UCSD-AML1 (cell line): Measurements from ENCODE around the gene PRICKLE1.

Experiments
- DNase-seq: peaks from one replicate; lab custom pipeline; 2025; ENCODE audit not compliant: unreplicated experiment; lab: John Stamatoyannopoulos, UW

Gene PRICKLE1

DNA sequence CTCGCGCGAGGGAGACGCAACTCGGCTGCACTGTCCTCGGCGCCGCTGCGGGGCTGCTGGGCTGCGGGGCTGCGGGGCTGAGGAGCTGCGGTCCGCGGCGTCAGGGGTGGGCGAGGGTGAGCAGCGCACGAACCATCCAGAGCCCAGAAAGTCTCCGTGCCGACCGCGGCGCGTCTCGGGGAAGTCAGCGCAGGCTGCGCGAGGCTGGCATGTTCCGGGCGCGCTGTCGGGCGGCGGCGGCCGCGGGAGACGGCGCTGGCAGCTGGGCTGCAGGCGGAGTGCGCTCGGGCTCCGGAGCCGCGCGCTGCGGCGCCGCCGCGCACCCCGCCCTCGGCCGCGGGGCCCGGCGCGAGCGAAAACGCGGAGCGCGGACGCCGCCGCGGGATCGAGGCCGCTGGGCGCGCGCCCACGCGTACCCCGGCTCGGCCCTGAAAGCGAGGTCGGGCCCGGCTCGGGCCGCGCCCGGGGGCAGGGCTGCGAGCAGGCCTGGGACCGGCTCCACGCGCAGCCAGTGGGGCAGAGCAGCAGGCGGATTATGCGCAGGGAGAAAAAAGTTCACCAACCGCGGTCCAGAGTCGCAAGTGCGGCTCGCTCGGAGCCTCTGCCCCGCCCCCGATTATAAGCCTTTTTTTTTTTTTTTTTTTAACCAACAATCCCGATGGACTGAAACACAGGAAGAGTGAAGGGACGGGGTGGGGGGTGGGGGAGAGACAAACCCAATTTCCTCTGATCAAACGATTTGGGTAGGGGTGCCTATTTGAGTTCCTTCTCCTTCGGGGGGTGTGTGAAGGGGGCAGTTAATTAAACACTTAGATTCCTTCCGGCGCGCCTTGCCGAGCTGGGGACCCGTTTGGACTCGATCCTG, at the start of gene PRICKLE1:
TSS of gene PRICKLE1 (minus strand) at position 282 of the 865 bp plus-strand sequence. CDS start 117,230 bp downstream, outside the sequence.
- DNase-seq, result peak; percentile 14

DNA sequence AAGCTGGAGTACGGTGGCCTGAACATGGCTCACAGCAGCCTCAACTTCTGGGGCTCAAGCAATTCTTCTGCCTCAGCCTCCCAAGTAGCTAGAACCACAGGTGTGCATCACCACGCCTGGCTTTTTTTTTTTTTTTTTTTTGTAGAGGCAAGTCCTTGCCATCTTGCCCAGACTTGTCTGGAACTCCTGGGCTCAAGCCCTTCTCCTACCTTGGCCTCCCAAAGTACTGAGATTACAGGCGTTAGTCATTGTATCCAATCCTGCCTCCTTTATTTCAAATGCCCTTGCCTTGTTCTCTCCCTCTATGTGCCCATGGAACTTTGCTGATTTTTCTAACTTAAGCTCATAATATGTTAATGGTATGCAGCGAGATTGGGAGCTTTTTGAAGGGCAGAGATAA, 49.2 kb upstream of the PRICKLE1 start:
- no peak for DNase-seq

DNA sequence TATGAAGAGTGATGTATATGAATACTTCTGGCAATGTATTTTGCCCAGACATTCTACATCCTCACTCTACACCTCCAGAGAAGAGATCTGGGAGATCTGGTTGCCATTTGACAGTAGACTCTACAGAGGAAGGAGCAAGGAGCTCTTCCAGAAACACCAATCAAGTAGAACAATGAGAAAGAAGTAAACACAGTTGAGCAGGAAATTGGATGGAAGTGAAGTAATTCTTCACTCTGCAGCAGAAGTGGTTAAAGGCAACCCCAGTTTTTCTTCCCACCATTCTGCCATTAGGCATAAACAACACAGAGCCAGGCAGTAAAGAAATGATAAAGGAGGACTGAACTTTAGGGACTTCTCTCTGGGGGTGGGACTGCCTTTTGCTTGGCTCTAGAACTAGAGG, 48.5 kb upstream of the PRICKLE1 start:
- DNase-seq, result no peak

DNA sequence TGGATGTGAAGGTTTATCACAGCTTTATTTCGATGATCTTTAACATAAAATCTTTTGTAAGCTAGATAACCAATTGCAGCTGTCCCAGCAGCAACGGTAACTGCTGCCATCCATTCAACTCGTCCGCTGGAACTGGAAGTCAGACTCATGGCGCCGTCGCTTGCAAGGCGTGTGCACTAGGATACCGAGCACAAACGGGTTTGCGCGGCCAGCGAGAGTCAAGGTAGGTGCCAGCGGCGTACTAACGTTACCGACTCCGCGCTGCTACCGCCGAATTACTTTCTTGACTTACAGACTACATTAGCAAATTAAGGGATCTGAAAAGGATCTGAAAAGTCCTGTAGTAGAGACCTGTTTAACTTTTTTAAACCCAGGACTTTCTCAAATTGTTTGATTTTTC, 47.4 kb upstream of the PRICKLE1 start:
- DNase-seq, result no peak

DNA sequence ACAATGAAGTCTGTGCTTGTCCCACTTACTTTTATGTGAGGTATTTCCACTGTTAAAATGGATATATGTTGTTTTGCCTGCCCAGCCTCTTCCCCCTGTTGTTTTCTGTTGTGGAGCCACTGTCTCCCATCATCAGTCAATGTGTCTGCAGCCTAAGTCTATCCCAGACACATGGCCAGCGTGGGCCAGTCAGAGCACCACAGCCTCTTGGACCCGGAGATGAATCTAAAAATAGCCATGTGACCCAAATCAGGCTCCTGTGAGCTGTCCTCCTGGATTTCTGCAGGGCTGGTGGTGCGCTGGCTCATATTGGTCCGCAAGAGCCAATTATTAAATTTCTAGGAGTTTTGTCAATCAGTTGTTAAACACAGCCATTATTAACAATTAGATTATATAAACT, 44.0 kb upstream of the PRICKLE1 start:
- DNase-seq, result no peak

DNA sequence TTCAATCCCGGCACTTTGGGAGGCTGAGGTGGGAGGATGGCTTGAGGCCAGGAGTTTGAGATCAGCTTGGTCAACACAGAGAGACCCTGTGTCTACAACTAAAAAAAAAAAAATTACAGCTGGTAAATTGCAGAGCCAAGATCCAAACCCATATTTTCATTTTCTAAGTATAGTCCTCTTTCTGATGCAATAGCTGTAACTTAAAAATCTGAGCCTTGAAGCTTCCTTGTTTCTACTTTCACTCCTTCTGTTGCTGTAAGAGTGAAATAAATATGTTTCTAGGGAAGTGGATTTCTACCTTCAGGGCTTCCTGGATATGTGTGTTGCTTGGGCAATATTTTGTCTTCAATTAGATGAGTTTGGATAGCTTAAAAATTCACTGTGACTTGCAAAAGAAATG, 42.0 kb upstream of the PRICKLE1 start:
- no peak for DNase-seq

DNA sequence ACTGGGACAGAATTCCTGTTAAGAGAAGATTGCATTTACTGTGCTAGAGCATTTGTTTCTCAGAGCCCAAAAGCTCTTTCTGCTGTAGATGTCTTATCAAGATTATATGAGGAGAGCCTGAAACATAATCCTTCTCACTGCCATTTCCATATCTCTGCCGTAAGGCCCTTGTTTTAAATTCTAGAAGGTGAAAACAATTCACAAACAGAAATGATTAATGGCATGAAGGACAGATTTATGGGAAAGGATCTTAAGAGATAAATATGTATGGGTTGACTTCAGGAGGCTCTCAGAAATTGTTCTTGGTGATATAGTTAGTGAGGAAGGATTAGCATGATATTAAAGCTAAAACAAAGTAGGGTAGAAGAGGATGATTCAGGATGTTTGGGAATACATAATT, 40.8 kb upstream of the PRICKLE1 start:
- no peak for DNase-seq

DNA sequence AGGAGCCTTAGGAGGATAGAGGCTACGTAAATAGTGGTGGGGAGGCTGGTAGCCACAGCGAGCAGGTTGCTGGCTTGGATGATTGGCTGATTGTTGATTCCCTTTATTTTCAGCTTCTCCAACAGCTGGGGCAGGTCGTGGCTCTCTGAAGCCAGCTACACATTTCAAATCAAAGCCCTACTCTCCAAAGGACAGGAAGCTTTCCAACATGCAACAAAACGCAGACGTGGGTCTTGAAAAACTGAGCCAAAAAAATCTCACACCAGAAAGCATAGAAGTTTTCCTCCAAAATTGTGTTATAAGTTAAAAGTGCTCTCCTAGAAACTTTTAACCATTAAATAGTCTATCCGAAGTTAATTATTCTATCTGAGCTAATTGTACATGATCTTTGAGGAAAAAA, 37.6 kb upstream of the PRICKLE1 start:
- DNase-seq, result no peak

DNA sequence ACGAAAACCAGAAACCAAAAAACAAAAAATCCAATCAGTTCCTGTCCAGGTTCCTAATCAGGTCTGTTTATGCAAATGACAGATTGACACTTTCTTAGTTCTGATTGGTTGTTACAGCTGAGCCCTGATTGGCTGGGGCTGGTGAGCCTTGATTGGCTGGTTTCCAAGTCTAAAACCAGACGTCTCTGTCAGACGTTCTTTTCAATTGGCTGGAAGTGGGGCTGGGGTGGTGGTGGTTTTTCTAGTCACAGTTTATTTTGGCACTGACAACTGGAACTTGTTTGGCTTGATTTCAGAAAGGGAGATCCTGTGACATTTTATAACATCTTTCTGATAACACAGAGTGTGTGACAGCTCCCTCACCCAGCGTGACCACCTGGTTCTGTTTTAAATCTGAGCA, 36.1 kb upstream of the PRICKLE1 start:
- DNase-seq, result no peak

DNA sequence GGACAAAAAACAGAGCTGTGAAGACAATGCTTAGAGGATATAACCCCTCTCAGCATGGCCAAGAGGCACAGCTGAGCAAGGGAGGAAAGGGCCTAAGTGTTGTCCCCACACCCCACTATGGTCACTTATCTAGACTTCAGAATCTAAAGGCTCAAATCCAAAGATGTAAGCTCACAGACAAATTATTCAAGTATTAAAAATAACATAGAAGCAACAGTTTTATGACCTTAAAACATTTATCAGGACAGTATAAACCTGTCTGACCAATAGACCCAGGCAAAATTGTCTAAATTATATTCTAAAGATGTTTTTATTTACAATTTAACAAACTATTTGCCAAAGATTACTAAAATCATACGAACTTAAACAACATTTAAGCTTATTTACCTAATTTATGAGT, 28.1 kb upstream of the PRICKLE1 start:
- no peak for DNase-seq

DNA sequence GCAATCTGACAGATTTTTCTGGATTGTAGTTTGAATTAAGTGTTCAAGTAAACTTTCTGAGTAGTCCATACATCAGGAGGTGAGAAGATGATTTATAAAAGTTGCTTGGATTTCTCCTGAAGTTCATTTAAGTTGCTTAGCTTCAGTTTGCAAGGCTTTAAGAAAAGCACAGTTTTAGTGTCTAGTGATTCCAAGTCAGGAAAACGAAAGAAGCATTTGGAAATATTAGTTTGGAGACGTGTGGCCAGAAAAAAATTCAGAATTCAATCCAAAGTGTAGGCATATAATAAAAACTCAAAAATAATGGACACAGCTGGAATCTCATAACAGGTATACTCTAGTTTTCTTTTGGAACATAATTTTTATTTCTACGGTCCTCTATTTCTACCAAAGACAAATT, 25.5 kb upstream of the PRICKLE1 start:
- DNase-seq, result no peak

DNA sequence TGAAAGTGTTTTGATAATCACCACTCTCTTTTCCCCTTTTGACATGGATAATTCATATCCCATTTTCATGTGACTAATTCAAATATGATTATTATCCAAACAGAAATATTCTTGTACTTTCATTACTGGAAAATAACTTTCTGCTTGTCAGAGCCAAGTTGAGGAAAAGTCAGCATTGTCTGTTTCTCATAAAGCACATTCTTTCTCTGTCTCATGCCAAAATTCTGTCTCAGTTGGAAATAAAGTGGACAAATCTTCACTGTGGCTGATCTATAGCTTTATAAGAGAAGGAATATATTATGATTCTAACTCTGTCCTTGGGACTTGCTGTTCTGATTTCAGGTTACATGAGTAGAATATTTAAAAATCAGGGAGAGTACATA, 22.7 kb upstream of the PRICKLE1 start:
- no peak for DNase-seq

DNA sequence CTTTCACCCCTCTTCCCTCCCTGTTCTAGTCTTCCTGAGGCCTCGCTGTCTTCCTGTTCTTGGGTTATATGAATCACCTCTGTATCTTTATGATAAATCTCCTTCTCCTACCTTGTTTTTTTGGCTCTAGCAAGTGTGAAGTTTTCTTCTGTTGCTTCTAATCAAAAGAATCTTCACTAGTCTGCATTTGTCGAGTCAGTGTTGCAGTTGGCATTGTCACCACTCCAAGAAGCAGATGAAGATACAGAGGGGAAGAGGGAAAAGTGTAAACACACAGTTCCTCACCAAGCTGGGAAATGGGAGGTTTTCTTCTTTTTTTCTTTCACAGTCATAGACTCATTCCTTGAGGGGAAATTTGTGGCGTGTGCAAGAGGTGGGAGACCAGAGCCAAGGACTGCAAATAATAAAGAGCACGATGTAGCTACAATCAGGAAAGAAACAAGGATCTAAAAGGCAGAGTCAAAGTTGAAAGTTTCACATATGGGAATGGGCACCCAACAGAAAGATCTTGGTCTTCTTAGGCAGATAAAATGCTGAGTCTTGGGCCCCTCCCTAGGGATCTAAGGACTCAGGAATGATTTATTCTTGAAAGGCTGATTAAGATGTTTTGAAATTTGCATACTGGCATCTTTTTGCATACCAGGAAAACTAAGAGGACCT, 22.2 kb upstream of the PRICKLE1 start:
- no peak for DNase-seq

DNA sequence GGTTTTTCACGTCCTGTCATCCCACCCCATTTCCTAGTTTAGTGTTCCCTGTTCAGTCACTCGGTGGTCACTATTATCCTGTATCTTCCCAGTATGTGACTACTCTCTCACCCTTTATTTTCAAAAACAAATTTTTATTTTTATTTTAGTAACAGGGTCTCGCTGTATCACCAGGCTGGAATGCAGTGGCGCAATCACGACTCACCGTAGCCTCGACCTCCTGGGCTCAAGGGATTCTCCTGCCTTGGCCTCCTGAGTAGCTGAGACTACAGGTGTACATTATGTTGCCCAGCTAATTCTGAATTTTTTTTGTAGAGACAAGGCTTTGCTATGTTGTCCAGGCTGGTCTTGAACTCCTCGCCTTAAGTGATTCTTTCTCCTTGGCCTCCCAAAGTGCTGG, 20.1 kb upstream of the PRICKLE1 start:
- no peak for DNase-seq

DNA sequence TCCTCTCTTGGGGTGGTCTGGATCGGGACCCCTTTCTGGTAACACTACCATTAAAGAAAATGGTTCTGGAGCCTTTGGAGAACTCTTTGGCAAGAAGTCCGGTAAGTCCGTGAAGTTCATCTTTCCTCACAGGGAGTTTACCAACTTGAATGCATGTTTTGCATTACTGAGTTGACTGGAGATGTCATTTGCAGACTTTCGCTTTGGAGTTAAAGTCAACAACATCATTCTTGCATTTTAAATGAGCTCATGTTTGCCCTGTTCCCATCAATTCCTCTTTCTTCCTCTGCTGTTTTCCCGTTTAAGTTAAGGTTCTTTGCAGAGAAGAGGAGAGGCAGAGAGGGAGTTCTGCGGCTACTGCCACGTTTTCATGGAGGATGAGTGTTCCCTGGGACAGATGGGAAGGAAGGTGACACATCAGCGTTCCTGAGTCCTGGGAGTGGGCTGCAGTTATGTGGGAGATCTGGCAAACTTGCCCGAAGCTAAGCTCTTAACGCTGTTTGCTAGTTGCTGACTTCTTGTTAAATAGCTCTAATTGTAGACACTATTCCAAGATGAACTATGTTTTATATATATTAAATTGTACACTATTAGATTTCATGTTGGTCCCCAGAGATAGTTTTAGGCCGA, 18.8 kb upstream of the PRICKLE1 start:
- no peak for DNase-seq

DNA sequence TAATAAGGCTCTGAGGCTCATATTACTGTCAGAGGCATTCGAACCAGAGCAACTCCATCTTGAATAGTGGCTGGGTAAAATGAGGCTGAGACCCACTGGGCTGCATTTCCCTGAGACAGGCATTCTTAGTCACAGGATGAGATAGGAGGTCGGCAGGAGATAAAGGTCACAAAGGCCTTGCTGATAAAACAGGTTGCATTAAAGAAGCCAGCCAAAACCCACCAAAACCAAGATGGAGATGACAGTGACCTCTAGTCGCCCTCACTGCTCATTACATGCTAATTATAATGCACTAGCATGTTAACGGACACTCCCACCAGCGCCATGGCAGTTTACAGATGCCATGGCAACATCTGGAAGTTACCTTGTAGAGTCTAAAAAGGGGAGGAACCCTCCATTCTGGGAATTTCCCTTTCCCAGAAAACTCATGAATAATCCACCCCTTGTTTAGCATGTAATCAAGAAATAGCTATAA, 18.1 kb upstream of the PRICKLE1 start:
- no peak for DNase-seq

DNA sequence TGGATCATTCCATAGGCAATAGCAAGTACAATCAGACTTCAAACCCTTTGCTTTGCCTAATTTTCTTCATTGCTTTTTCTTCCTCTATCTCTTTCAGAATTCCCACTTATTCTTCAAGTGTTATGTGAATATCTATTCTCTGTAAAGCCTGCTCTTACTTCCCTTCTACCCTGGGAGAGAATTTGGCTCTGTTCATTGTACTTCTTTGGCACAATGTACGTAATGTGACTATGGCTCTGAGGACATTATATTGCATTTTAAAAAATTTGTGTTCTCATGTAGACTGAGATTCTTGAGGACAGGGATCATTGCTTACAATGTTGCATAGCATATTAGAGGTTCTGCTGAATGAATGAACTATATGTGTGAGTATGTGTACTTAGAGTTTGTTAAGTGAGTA, 16.9 kb upstream of the PRICKLE1 start:
- no peak for DNase-seq

DNA sequence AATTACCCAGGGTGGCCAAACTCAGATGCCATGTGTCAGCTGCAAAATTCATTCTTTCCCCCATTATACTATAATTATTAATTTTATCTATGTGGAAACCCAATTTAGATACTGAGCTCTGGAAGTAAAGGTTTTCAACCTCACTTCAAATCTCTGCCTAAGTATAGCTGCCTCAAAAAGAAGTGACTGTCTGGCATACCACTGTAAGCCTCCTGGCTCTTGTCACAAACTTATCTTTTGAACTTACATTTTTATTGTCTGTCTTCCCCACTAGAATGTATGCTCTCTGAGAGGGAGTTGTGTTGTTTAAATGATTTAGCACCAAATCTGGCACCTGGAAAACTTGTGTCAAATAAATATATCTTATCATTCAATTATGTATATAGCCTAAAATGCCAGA, 16.1 kb upstream of the PRICKLE1 start:
- no peak for DNase-seq

DNA sequence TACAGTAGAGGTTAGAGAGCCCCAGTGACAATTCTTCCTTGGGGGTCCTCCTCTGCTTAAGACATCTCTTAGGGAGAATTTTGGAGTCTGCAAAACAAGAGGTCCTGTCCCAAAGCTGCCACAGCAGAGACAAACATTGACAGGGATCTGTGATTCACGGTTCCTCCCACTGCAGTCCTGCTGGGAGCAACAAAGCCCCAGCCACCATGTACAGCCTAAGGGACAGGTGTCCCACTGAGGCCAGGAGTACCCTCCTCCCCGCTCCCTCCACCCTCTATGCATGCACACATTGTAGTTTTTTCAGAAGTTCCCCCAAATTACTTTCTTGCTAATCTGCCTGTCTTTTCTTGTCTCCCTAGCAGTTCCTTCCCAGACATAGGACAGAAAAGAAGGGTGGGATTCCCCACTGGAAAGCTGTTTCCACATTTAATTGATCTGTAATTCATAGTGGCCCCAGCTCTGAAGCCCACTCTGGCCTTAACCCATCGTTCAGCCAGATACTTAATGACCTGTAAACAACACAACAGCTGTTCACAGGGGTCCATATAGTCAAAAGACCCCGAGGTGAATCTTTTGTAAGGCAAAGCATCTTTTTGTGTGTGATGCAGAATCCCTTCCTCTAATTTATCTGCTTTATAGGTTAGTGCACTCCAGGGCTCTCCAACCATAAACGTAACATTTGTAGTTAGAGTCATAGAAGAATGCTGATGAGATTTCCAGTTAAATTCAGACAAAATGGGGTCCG, 13.9 kb upstream of the PRICKLE1 start:
- DNase-seq, result no peak

DNA sequence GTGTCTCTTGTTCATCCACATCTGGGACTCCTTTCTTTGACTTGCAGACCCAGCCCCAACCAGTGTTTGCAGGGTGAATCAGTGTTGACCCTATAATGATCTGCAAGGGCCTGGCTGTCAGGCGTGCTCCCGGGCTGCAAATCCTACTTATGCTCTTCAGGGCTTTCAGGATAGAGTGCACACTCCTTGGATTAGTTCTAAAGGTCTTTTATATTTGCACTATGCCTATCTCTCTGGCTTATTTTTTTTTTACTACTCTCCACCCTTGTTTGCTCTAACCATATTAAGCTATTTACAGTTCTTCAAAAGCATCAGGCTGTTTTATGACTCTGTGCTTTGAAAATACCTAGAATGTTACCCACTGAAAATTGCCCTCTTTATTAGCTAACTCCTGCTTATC, 4.3 kb upstream of the PRICKLE1 start:
- DNase-seq, result no peak

DNA sequence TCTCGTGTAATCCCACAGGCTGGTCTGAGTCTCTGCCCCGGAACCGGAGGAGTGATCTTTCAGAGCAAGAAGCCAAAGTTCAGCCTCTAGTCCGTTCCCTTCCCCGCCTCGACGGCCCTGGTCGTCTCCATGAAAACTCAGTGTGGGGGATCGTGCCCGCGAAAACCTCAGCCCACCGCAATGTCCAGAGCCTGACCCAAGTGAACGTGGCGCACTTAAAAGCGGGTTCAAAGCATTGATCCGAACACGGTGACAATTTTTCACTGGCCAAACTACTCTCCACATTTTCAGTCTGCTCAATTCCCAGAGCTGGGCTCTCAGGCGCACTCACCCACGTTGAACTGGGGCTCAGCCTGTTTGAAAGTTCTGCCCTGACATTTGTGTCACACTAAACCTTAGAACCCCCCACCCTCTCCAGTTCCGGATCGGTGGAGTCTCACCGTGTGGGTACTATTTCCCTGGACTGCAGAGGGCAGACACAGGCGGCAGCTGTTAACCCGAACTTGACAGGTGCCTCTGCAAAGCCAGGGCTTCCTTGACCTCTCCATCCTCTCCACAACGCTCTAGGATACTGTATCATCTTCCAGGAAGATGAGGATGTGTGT, 886 bp upstream of the PRICKLE1 start:
- no peak for DNase-seq
